SK-N-SH (cell line): ENCODE results near the gene TENT4A. TPM values are rescaled to one million over a fixed set of nuclear protein-coding genes. Genes with fewer than 3 reads are reported as not detected.

Source experiments
- CTCF ChIA-PET: fragments of 300-600, 350-600 bp; formaldehyde crosslinking; extraction: SDS; loops from one replicate; lab custom pipeline; 2021; lab: Yijun Ruan, JAX
- POLR2A ChIA-PET: fragments of 350-600 bp; sonication (Branson Sonifier 250); formaldehyde crosslinking; extraction: SDS; loops from one replicate; lab custom pipeline; 2020; ENCODE audit warnings: antibody characterized with exemption, inconsistent platforms; lab: Yijun Ruan, JAX
- DNase-seq: peaks from one replicate; pipeline ENCODE4 v3.0.0; 2012
- H2AFZ ChIP-seq: fragments of 200-600 bp; sonication (generic); 2 replicates; pipeline ENCODE4 v1.8.1; 2016; ENCODE audit warnings: antibody characterized with exemption, mild to moderate bottlenecking, low read depth
- H3F3A ChIP-seq: fragments of 200-600 bp; sonication (generic); replicated peaks from 2 replicates; pipeline ENCODE3; 2016; ENCODE audit warnings: antibody characterized with exemption, mild to moderate bottlenecking; ENCODE audit not compliant: insufficient read depth
- H3K27ac ChIP-seq, 2 experiments: fragments of 200-500 bp in 1 of 2; fragments of 200-600 bp in 1 of 2; sonication (Bioruptor generic) in 1 of 2; sonication (generic), shearing (Covaris generic) in 1 of 2; 2 replicates each; pipeline versions ENCODE4 v1.5.1 to v1.6.1; 2014 to 2016; ENCODE audit warnings: low read depth in 2 of 2, inconsistent platforms in 1 of 2, low read length in 1 of 2, mild to moderate bottlenecking in 1 of 2, mixed read lengths in 1 of 2
- H3K27me3 ChIP-seq: fragments of 200-600 bp; sonication (generic), shearing (Covaris generic); 2 replicates; pipeline ENCODE4 v1.6.1; 2016; ENCODE audit warnings: mixed run types; ENCODE audit not compliant: insufficient read depth
- H3K36me3 ChIP-seq, 2 experiments: fragments of 200-500 bp in 1 of 2; fragments of 200-600 bp in 1 of 2; sonication (Bioruptor generic) in 1 of 2; sonication (generic) in 1 of 2; replicated peaks in 1 of 2; 2 replicates each; pipeline versions ENCODE3 to v1.5.1; 2014 to 2016; ENCODE audit warnings: low read length in 1 of 2, mild to moderate bottlenecking in 1 of 2; ENCODE audit not compliant: insufficient read depth in 2 of 2, control insufficient read depth in 1 of 2
- H3K4me1 ChIP-seq, 2 experiments: fragments of 200-500 bp in 1 of 2; fragments of 200-600 bp in 1 of 2; sonication (Bioruptor generic) in 1 of 2; sonication (generic), shearing (Covaris generic) in 1 of 2; 2 replicates each; pipeline versions ENCODE4 v1.5.1 to v1.6.1; 2014 to 2016; ENCODE audit warnings: low read depth in 1 of 2, low read length in 1 of 2, mixed run types in 1 of 2; ENCODE audit not compliant: insufficient read depth in 2 of 2, control insufficient read depth in 1 of 2
- H3K4me2 ChIP-seq: fragments of 200-600 bp; sonication (generic), shearing (Covaris generic); 2 replicates; pipeline ENCODE4 v1.6.1; 2017; ENCODE audit warnings: mixed run types
- H3K4me3 ChIP-seq, 2 experiments: fragments of 200-500 bp in 1 of 2; fragments of 200-600 bp in 1 of 2; sonication (Bioruptor generic) in 1 of 2; sonication (generic), shearing (Covaris generic) in 1 of 2; 2 replicates each; pipeline versions ENCODE4 v1.5.1 to v1.8.1; 2014 to 2016; ENCODE audit warnings: low read depth in 2 of 2, inconsistent platforms in 1 of 2, low read length in 1 of 2, mild to moderate bottlenecking in 1 of 2, mixed read lengths in 1 of 2, moderate library complexity in 1 of 2
- H3K79me2 ChIP-seq: fragments of 200-600 bp; sonication (generic); 2 replicates; pipeline ENCODE4 v1.8.1; 2017; ENCODE audit warnings: mild to moderate bottlenecking; ENCODE audit not compliant: insufficient read depth
- H3K9ac ChIP-seq: fragments of 200-600 bp; sonication (generic); 2 replicates; pipeline ENCODE4 v1.6.1; 2017; ENCODE audit warnings: mixed run types
- H3K9me2 ChIP-seq: fragments of 200-600 bp; sonication (generic); 2 replicates; pipeline ENCODE4 v1.6.1; 2017; ENCODE audit warnings: mixed run types
- H3K9me3 ChIP-seq: fragments of 200-600 bp; sonication (generic); 2 replicates; pipeline ENCODE4 v1.6.1; 2017; ENCODE audit warnings: mixed run types, mild to moderate bottlenecking, moderate library complexity
- H4K20me1 ChIP-seq: fragments of 200-600 bp; sonication (generic); 2 replicates; pipeline ENCODE4 v1.6.1; 2017; ENCODE audit warnings: mild to moderate bottlenecking, mixed run types; ENCODE audit not compliant: insufficient read depth
- ELF1 ChIP-seq: IDR thresholded peaks from 2 replicates; pipeline ENCODE4 v1.4.0; 2012
- FOXM1 ChIP-seq: IDR thresholded peaks from 2 replicates; pipeline ENCODE4 v1.4.0; 2012; ENCODE audit warnings: low read depth, mild to moderate bottlenecking
- RFX5 ChIP-seq: IDR thresholded peaks from 2 replicates; pipeline ENCODE4 v1.6.1; 2012; ENCODE audit warnings: mild to moderate bottlenecking, improper control_type of control experiment, low read length
- TEAD4 ChIP-seq: IDR thresholded peaks from 2 replicates; pipeline ENCODE4 v1.4.0; 2012; ENCODE audit warnings: mild to moderate bottlenecking, borderline replicate concordance; ENCODE audit not compliant: insufficient read depth
- USF2 ChIP-seq: fragments of 150-350 bp; IDR thresholded peaks from 2 replicates; pipeline ENCODE4 v1.6.1; 2017; ENCODE audit warnings: antibody characterized with exemption, low read length, low read depth, borderline replicate concordance
- YY1 ChIP-seq: IDR thresholded peaks from 2 replicates; pipeline ENCODE4 v1.4.0; 2012; ENCODE audit warnings: low read depth, mild to moderate bottlenecking
- WGBS: methylation state at CpG from one replicate; pipeline ENCODE4 v1.1.6; 2017; ENCODE audit warnings: low lambda C conversion rate; 5-methylcytosine and 5-hydroxymethylcytosine counted together
- polyA plus RNA-seq, 3 experiments: library from polyadenylated mRNA; depleted of rRNA; stranded (reverse); fragments of >200 nt; gene quantifications; 2 replicates each; pipeline ENCODE4 v1.2.3, GENCODE V29; 2012
- TF ChIP-seq, protein P1 (sequence below): fragments of 150-350 bp; IDR thresholded peaks from 2 replicates; pipeline ENCODE4 v1.6.1; 2016; ENCODE audit warnings: mild to moderate bottlenecking, low read depth, low read length
- TF ChIP-seq, protein P2 (sequence below): IDR thresholded peaks from 2 replicates; pipeline ENCODE4 v1.4.0; 2012; ENCODE audit warnings: low read depth, borderline replicate concordance

TENT4A gene
- polyA plus RNA-seq, 1 of the 3 experiments (the other 2 are of a cell fraction) = 6.0 TPM

DNA sequence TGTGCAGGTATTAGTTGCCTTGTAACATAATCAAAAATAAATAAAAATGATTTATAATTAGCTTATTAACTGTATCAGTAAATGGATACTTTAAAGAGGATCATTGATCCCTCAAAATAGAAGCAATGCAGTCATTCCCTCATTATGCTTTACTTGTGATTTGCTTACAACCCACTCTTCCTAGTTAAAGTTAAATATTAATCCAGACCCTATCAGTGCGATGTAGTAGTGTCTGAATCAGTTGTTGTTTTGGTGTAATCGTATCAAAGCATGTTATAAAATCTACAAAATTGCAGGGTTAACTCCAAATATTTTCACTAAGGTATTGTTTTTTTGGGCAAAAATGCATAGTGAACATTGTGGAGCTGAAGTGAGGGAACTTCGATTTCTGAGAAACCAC is 17.6 kb downstream of the TENT4A start:
- Histone ChIP-seq H3K9ac (no peak overlapping the region), H2AFZ (no peak overlapping the region), H4K20me1 (peaks cover 92% of the 10 kb centered on the region), H3K36me3 (peaks cover 0 to 4% of the 10 kb centered on the region in 2 experiments), H3K9me3 (no peaks in the 10 kb centered on the region), H3F3A (peaks cover 36% of the 10 kb centered on the region), H3K4me1 (peaks cover 51 to 68% of the 10 kb centered on the region in 2 experiments), H3K4me3 (no peak overlapping the region), H3K27ac (peak overlapping the region in 1 of 2 experiments; percentile 98; a peak in 1 of 4 replicates), H3K9me2 (no peaks in the 10 kb centered on the region), H3K4me2 (no peak overlapping the region), H3K27me3 (no peaks in the 10 kb centered on the region), H3K79me2 (peaks cover 99% of the 10 kb centered on the region)
- ChIA-PET POLR2A (no interaction called here), CTCF (interaction anchor here (1.4 to 6.5 kb wide), 3 partner anchors 8 to 35 kb away, joined by 3 to 37 read pairs (median 5); no protein-coding TSS in a partner anchor)
- WGBS = 94% methylated on average over 3 of the region's 3 CpGs
- DNase-seq = no peak
- TF ChIP-seq TEAD4 (no peak), FOXM1 (no peak), YY1 (no peak), USF2 (no peak)
- TF ChIP-seq, protein P1, sequence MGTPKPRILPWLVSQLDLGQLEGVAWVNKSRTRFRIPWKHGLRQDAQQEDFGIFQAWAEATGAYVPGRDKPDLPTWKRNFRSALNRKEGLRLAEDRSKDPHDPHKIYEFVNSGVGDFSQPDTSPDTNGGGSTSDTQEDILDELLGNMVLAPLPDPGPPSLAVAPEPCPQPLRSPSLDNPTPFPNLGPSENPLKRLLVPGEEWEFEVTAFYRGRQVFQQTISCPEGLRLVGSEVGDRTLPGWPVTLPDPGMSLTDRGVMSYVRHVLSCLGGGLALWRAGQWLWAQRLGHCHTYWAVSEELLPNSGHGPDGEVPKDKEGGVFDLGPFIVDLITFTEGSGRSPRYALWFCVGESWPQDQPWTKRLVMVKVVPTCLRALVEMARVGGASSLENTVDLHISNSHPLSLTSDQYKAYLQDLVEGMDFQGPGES = no peak

DNA sequence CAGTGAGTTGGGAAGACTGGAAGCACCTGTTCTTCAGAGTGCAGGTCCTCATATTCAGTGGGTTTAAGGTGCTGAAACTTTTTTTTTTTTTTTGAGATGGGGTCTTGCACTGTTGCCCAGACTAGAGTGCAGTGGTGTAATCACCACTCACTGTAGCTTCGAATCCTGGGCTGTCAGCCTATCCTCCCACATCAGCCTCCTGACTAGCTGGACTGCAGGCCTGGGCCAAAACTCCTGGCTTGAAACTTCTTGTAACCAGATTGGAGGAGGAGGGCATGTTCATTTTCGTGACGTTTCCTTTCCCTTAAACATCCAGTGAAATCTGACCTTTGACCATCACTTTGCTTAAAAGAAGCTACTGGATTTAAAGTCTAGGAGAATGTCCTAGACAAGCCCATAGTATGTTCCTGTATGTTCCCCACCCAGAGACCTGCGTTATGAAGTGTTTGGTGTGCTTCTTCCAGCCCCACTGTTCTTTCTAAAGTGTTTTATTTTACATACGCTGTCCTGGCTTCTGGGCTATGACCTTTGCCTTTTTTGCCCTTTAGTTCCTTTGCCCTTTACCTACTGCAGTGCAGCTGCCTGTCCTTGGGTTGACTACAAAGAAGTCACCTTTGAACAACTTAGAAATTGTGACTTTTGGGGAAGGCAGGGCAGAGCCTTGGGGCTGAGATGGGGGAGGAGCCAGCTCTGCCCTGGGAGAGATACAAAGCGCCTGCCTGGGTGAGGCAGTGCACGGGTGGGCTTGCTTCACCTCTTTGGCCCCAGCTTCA is 18.4 kb downstream of the TENT4A start:
- peak overlapping the region; percentile 64 for H3K9ac ChIP-seq
- ChIA-PET CTCF (interaction anchor here (1.2 to 6.5 kb wide), 4 partner anchors 9 to 124 kb away, joined by 3 to 37 read pairs (median 4); no protein-coding TSS in a partner anchor), POLR2A (interaction anchor here (0.9 kb wide), 1 partner anchor 10 kb away, joined by 3 read pairs; no protein-coding TSS in a partner anchor)
- peak overlapping the region; percentile 81 for H3K4me2 ChIP-seq
- H3K9me2 ChIP-seq = no peaks in the 10 kb centered on the region
- no peaks in the 10 kb centered on the region for H3K27me3 ChIP-seq
- H4K20me1 ChIP-seq = peaks cover 92% of the 10 kb centered on the region
- H2AFZ ChIP-seq = no peak overlapping the region
- H3K9me3 ChIP-seq = no peaks in the 10 kb centered on the region
- H3K27ac ChIP-seq = peak overlapping the region; percentile 28 to 98
- 80% methylated on average over 7 of the region's 7 CpGs for WGBS
- no peak for DNase-seq
- peaks cover 51 to 59% of the 10 kb centered on the region in 2 experiments for H3K4me1 ChIP-seq
- peaks cover 36% of the 10 kb centered on the region for H3F3A ChIP-seq
- H3K79me2 ChIP-seq = peaks cover 99% of the 10 kb centered on the region
- H3K4me3 ChIP-seq = peak overlapping the region in 1 of 2 experiments; percentile 56; a peak in 1 of 4 replicates
- peaks cover 0 to 4% of the 10 kb centered on the region in 2 experiments for H3K36me3 ChIP-seq
- TF ChIP-seq ELF1 = no peak
- TF ChIP-seq, protein P2, sequence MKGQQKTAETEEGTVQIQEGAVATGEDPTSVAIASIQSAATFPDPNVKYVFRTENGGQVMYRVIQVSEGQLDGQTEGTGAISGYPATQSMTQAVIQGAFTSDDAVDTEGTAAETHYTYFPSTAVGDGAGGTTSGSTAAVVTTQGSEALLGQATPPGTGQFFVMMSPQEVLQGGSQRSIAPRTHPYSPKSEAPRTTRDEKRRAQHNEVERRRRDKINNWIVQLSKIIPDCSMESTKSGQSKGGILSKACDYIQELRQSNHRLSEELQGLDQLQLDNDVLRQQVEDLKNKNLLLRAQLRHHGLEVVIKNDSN = no peak
- no peak for TF ChIP-seq RFX5
- TF ChIP-seq, all 33 proteins: peak for 0
